Globus pallidus (tissue), 1 donor: Measurements from ENCODE around the gene GDF9.
"Not testable (repeated sequence)": the region's sequence is repeated elsewhere in the genome, so short reads cannot be mapped to it uniquely, and the experiment has no call there.

ENCODE experiments used
- DNase-seq: peaks from one replicate; pipeline ENCODE4 v3.0.0-alpha.2; 2015; ENCODE audit warnings: low spot score

The GDF9 gene

GRCh38 chr5:132873119-132873929 is 7.1 kb upstream of the GDF9 start, which contains the start of gene LEAP2:
LEAP2 (plus strand) TSS chr5:132873668; CDS start chr5:132873695, 27 bp downstream.
- no peak for DNase-seq

- no peak for DNase-seq
Measured at GRCh38 chr5:132872788-132873118, 6.5 kb upstream of the GDF9 start.

- no peak for DNase-seq
Measured at GRCh38 chr5:132871459-132872284, 5.4 kb upstream of the GDF9 start.

GRCh38 chr5:132870801-132871200 is 4.5 kb upstream of the GDF9 start:
- DNase-seq = no peak

GRCh38 chr5:132868754-132869153 is 2.5 kb upstream of the GDF9 start:
- DNase-seq = no peak

- DNase-seq = no peak
Measured at GRCh38 chr5:132867046-132867451, 780 bp upstream of the GDF9 start.

GRCh38 chr5:132865668-132866341 is 464 bp downstream of the GDF9 start:
- no peak for DNase-seq

GRCh38 chr5:132860742-132861141 is 5.5 kb downstream of the GDF9 start:
- no peak for DNase-seq

GRCh38 chr5:132859889-132860437 is 6.3 kb downstream of the GDF9 start:
- DNase-seq = no peak

GRCh38 chr5:132856011-132856410 is 10.3 kb downstream of the GDF9 start:
- DNase-seq = no peak

- DNase-seq = not testable (repeated sequence)
Measured at GRCh38 chr5:132854992-132855391, 11.3 kb downstream of the GDF9 start.

- DNase-seq = no peak
Measured at GRCh38 chr5:132854301-132854700, 12.0 kb downstream of the GDF9 start.

GRCh38 chr5:132853790-132854189 is 12.5 kb downstream of the GDF9 start:
- no peak for DNase-seq

GRCh38 chr5:132853323-132853722 is 12.9 kb downstream of the GDF9 start:
- no peak for DNase-seq

GRCh38 chr5:132850066-132850465 is 16.2 kb downstream of the GDF9 start:
- DNase-seq = no peak

- DNase-seq = no peak
Measured at GRCh38 chr5:132849347-132849746, 16.9 kb downstream of the GDF9 start.

GRCh38 chr5:132848270-132848669 is 18.0 kb downstream of the GDF9 start:
- no peak for DNase-seq

GRCh38 chr5:132841305-132841704 is 25.0 kb downstream of the GDF9 start:
- no peak for DNase-seq

GRCh38 chr5:132840896-132841295 is 25.4 kb downstream of the GDF9 start:
- no peak for DNase-seq

- no peak for DNase-seq
Measured at GRCh38 chr5:132840313-132840712, 26.0 kb downstream of the GDF9 start.

- DNase-seq = no peak
Measured at GRCh38 chr5:132839426-132840301, 26.6 kb downstream of the GDF9 start.
